Osteoblast (primary cell): ENCODE results near the gene ZNF335. TPM values are rescaled to one million over a fixed set of nuclear protein-coding genes. Genes with fewer than 3 reads are reported as not detected.

ENCODE experiments used
- DNase-seq: peaks from one replicate; pipeline ENCODE4 v3.0.0; 2011; ENCODE audit warnings: low spot score, mixed read lengths; ENCODE audit not compliant: insufficient read length; ENCODE audit errors: missing footprints
- H2AFZ ChIP-seq: 2 replicates; pipeline ENCODE4 v1.6.0; 2011; ENCODE audit warnings: mild to moderate bottlenecking, low read length
- H3K27ac ChIP-seq: 2 replicates; pipeline ENCODE4 v1.5.1; 2011; ENCODE audit warnings: mild to moderate bottlenecking, low read depth, low read length, moderate library complexity
- H3K27me3 ChIP-seq: 2 replicates; pipeline ENCODE4 v1.6.0; 2012; ENCODE audit warnings: mild to moderate bottlenecking, control low read depth, inconsistent platforms, low read length, moderate library complexity; ENCODE audit not compliant: insufficient read depth
- H3K36me3 ChIP-seq: 2 replicates; pipeline ENCODE4 v1.5.1; 2011; ENCODE audit warnings: mild to moderate bottlenecking, low read length, control low read depth, moderate library complexity; ENCODE audit not compliant: insufficient read depth
- H3K4me1 ChIP-seq: 2 replicates; pipeline ENCODE4 v1.5.1; 2011; ENCODE audit warnings: mild to moderate bottlenecking, low read length, control low read depth, moderate library complexity; ENCODE audit not compliant: insufficient read depth
- H3K4me2 ChIP-seq: 2 replicates; pipeline ENCODE4 v1.6.0; 2011; ENCODE audit warnings: mild to moderate bottlenecking, low read length; ENCODE audit not compliant: insufficient read depth
- H3K4me3 ChIP-seq: fragments of 200-600 bp; sonication (generic); 3 replicates; pipeline ENCODE4 v1.5.1; 2012; ENCODE audit warnings: mild to moderate bottlenecking, low read length, inconsistent platforms; ENCODE audit not compliant: insufficient read depth
- H3K79me2 ChIP-seq: 2 replicates; pipeline ENCODE4 v1.6.0; 2012; ENCODE audit warnings: mild to moderate bottlenecking, low read length, control low read depth, inconsistent platforms; ENCODE audit not compliant: insufficient read depth
- H3K9me3 ChIP-seq: 2 replicates; pipeline ENCODE4 v1.5.1; 2011; ENCODE audit warnings: low read depth, low read length, control low read depth
- H4K20me1 ChIP-seq: 2 replicates; pipeline ENCODE4 v1.6.0; 2012; ENCODE audit warnings: mild to moderate bottlenecking, low read length, control low read depth; ENCODE audit not compliant: insufficient read depth
- total RNA-seq: library from RNA; depleted of rRNA; stranded (reverse); fragments of >200 nt; gene quantifications from 2 replicates; pipeline ENCODE4 v1.2.3, GENCODE V29; 2012
- TF ChIP-seq, protein P1 (sequence below): IDR thresholded peaks from 2 replicates; pipeline ENCODE4 v1.5.1; 2011; ENCODE audit warnings: mild to moderate bottlenecking, low read depth, low read length, moderate library complexity; ENCODE audit errors: extremely low read depth

Gene ZNF335
- total RNA-seq, 1 donor = 20.3 TPM

DNA sequence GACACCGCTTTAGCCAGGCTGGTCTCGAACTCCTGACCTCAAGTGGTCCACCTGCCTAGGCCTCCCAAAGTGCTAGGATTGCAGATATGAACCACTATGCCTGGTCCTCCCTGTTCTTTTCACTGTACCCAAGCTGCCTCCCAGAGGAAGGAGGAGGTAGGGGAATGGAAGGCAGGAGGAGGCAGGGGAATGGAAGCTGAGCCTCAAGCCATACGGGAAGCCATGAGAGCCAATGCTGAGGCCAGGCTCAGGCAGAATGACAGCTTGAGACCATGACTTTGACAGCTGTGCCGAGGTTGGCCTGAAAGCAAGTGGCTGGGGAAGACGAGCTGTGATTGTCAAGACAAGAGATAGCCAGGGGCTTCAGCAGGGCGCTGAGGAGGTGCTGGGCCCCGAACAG lies 13.6 kb upstream of the ZNF335 start:
- Histone ChIP-seq H3K9me3 (no peaks in the 10 kb centered on the region), H3K4me2 (no peak overlapping the region), H3K36me3 (no peaks in the 10 kb centered on the region), H3K27ac (no peak overlapping the region), H3K27me3 (no peaks in the 10 kb centered on the region), H4K20me1 (no peaks in the 10 kb centered on the region), H3K4me1 (no peaks in the 10 kb centered on the region), H3K4me3 (no peak overlapping the region), H2AFZ (no peak overlapping the region), H3K79me2 (no peaks in the 10 kb centered on the region)
- DNase-seq = no peak
- TF ChIP-seq, protein P1, sequence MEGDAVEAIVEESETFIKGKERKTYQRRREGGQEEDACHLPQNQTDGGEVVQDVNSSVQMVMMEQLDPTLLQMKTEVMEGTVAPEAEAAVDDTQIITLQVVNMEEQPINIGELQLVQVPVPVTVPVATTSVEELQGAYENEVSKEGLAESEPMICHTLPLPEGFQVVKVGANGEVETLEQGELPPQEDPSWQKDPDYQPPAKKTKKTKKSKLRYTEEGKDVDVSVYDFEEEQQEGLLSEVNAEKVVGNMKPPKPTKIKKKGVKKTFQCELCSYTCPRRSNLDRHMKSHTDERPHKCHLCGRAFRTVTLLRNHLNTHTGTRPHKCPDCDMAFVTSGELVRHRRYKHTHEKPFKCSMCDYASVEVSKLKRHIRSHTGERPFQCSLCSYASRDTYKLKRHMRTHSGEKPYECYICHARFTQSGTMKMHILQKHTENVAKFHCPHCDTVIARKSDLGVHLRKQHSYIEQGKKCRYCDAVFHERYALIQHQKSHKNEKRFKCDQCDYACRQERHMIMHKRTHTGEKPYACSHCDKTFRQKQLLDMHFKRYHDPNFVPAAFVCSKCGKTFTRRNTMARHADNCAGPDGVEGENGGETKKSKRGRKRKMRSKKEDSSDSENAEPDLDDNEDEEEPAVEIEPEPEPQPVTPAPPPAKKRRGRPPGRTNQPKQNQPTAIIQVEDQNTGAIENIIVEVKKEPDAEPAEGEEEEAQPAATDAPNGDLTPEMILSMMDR = no peak

DNA sequence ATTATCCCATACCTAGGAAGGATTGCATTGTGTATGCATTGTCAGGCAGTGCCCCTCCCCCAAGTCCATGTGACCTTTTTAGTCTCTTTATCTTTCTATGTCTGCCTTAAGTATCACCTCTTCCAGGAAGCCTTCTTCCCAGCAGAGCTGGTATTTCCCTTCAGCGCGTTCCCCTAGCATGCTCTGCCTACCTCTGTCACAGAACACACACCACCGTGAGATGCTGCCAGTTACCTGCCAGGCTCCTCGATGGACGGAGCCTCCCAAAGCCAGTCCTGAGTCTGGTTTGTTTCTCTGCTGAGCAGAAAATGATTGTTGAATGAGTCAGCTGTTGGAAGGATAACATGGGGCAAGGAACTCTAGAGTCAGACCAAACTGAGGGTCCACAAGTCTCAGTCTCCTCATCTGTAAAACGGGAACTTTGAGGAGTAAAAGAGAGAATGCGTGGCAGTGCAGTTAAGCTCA lies 11.3 kb upstream of the ZNF335 start:
- DNase-seq = peak; percentile 84
- Histone ChIP-seq H3K9me3 (no peaks in the 10 kb centered on the region), H3K36me3 (no peaks in the 10 kb centered on the region), H4K20me1 (no peaks in the 10 kb centered on the region), H2AFZ (no peak overlapping the region), H3K27me3 (peaks cover 6% of the 10 kb centered on the region), H3K4me2 (no peak overlapping the region), H3K4me1 (no peaks in the 10 kb centered on the region), H3K79me2 (no peaks in the 10 kb centered on the region), H3K27ac (no peak overlapping the region), H3K4me3 (no peak overlapping the region)
- TF ChIP-seq, protein P1 = no peak

DNA sequence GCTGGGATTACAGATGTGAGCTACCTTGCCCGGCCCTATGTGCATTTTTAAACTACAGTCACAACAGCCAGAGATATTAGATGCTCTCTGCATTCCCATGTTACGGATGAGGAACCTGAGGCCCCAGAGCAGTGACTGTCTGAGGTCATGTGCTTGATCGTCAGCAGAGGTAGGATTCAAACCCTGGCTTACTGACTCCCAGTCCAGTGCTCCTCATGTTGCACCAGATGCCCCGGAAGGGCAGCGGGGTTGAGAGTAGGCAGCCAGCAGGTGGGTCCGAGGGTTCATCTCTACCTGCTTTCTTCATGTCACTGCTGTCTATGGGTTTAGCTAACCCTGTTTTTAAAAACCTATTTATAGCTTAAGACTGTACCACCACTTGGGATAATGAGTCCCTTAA lies 9.3 kb upstream of the ZNF335 start:
- Histone ChIP-seq H4K20me1 (no peaks in the 10 kb centered on the region), H3K36me3 (no peaks in the 10 kb centered on the region), H3K4me1 (no peaks in the 10 kb centered on the region), H3K9me3 (no peaks in the 10 kb centered on the region), H3K4me3 (no peak overlapping the region), H2AFZ (no peak overlapping the region), H3K4me2 (no peak overlapping the region), H3K27me3 (peaks cover 6% of the 10 kb centered on the region), H3K27ac (no peak overlapping the region), H3K79me2 (no peaks in the 10 kb centered on the region)
- TF ChIP-seq, protein P1 = no peak
- DNase-seq = no peak

DNA sequence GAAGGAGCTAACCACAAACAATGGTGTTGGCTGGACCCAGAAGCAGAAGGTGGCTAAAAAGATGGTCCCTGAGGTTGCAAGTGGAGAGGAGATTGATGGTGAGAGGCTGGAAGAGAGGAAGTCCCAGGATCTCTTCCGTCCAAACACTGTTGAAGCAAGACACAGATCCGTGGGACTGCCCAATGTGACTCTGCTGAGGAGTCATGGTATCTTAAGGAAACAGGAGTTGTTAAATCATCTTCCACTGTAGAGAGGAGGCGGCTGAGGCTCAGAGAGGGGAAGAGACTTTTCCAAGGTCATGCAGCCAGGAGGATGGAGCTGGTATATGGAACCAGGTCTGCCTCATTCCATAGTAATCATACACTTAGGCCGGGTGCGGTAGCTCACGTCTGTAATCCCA lies 4.1 kb upstream of the ZNF335 start:
- H2AFZ ChIP-seq = no peak overlapping the region
- TF ChIP-seq, protein P1 = no peak
- peaks cover 5% of the 10 kb centered on the region for H3K79me2 ChIP-seq
- H3K27me3 ChIP-seq = peaks cover 6% of the 10 kb centered on the region
- no peak overlapping the region for H3K4me3 ChIP-seq
- no peak for DNase-seq
- H3K9me3 ChIP-seq = no peaks in the 10 kb centered on the region
- no peaks in the 10 kb centered on the region for H4K20me1 ChIP-seq
- peaks cover 5% of the 10 kb centered on the region for H3K4me1 ChIP-seq
- H3K4me2 ChIP-seq = no peak overlapping the region
- H3K36me3 ChIP-seq = no peaks in the 10 kb centered on the region
- H3K27ac ChIP-seq = no peak overlapping the region
